Measurements from ENCODE around the gene RIN3. TPM values are rescaled to one million over a fixed set of nuclear protein-coding genes. Genes with fewer than 3 reads are reported as not detected.

The RIN3 gene
- total and polyA plus RNA-seq, 2 of the 4 experiments (the other 2 are of a cell fraction) = 2.5 to 11.1 TPM

- H3K4ac ChIP-seq (ENCODE audit: low read depth, low read length) = no peak overlapping the region
- H2AK5ac ChIP-seq (ENCODE audit: low read depth, low read length) = peak overlapping the region; percentile 35; the same call in 1 of the 2 replicates
- ChIA-PET CTCF (interaction anchor here (1.4 kb wide), 1 partner anchor 10 kb away, joined by 4 read pairs; no protein-coding TSS in a partner anchor), POLR2A (ENCODE audit: unreplicated experiment) (no interaction called here)
- dilution Hi-C loops (cut with HindIII; ENCODE audit: low sequenced_read_pairs, unreplicated experiment) (no loop called here), in situ Hi-C loops (cut with MboI; ENCODE audit: low sequenced_read_pairs) (no loop called here), intact Hi-C loops (cut with micrococcal nuclease) (no loop called here)
- peaks cover 9% of the 10 kb centered on the region for H3K36me3 ChIP-seq (ENCODE audit: control insufficient read depth, insufficient read depth, low read length)
- 83% methylated on average over 1 of the region's 10 CpGs; no CpG with 5 or more reads in 1 of the 2 experiments for WGBS, 2 experiments (ENCODE audit: extremely low coverage in 2 of 2, insufficient read length in 1 of 2)
- H3K27ac ChIP-seq (ENCODE audit: insufficient read depth, low read length) = no peak overlapping the region
- H3K9me1 ChIP-seq (ENCODE audit: insufficient read depth, low read length) = peaks cover 16% of the 10 kb centered on the region; the same call in 1 of the 2 replicates
- no peak overlapping the region for H3K4me2 ChIP-seq (ENCODE audit: low read depth, low read length)
- no peaks in the 10 kb centered on the region for H4K20me1 ChIP-seq (ENCODE audit: insufficient read depth, low read length)
- no peak overlapping the region for H4K91ac ChIP-seq (ENCODE audit: insufficient read depth, low read depth, low read length)
- TF ChIP-seq CHD1 (IDR thresholded peaks at IDR 0.05; ENCODE audit: low read depth, low read length) = no peak
- no peak for TF ChIP-seq RCOR1 (IDR thresholded peaks at IDR 0.05; ENCODE audit: insufficient replicate concordance, low read length)
- TF ChIP-seq FOS (IDR thresholded peaks at IDR 0.05; ENCODE audit: low read depth, low read length) = no peak
- TF ChIP-seq POLR2A (IDR thresholded peaks at IDR 0.05; ENCODE audit: low read depth, low read length) = no peak
- TF ChIP-seq MAFK (IDR thresholded peaks at IDR 0.05; ENCODE audit: low read depth, low read length) = no peak
- no peak for TF ChIP-seq USF2 (IDR thresholded peaks at IDR 0.05; ENCODE audit: low read depth, low read length)
- no peak for TF ChIP-seq MAZ (IDR thresholded peaks at IDR 0.05; ENCODE audit: borderline replicate concordance, low read depth, low read length)
- TF ChIP-seq CEBPB (IDR thresholded peaks at IDR 0.05; ENCODE audit: low read depth, low read length) = no peak
- no peak for TF ChIP-seq MXI1 (IDR thresholded peaks at IDR 0.05; ENCODE audit: borderline replicate concordance, low read depth, low read length)
- TF ChIP-seq RFX5 (IDR thresholded peaks at IDR 0.05; ENCODE audit: low read depth, low read length) = no peak
- no peak for TF ChIP-seq SMC3 (IDR thresholded peaks at IDR 0.05; ENCODE audit: low read depth, low read length)
- TF ChIP-seq NFE2L2 (IDR thresholded peaks at IDR 0.05; ENCODE audit: low read depth, low read length) = no peak
- no peak for TF ChIP-seq ELK1 (IDR thresholded peaks at IDR 0.05; ENCODE audit: borderline replicate concordance, low read depth, low read length)
- TF ChIP-seq BHLHE40 (IDR thresholded peaks at IDR 0.05; ENCODE audit: low read depth, low read length) = no peak
- TF ChIP-seq RAD21 (IDR thresholded peaks at IDR 0.05; ENCODE audit: low read length) = no peak
- TF ChIP-seq CTCF (conservative IDR thresholded peaks at IDR 0.05; ENCODE audit: low read depth, low read length) = no peak
- no peak overlapping the region for H3K14ac ChIP-seq (replicated peaks; ENCODE audit: low read depth, low read length)
- DNase-seq = no peak
- H3K4me3 ChIP-seq (ENCODE audit: insufficient read depth, low read depth, low read length) = no peak overlapping the region
- H2AFZ ChIP-seq (replicated peaks; ENCODE audit: low read length, poor library complexity) = no peak overlapping the region
- H3K56ac ChIP-seq (ENCODE audit: extremely low read depth, insufficient read depth, low read length) = no peak overlapping the region
- H4K5ac ChIP-seq (ENCODE audit: low read depth, low read length) = no peak overlapping the region
- no peak overlapping the region for H2BK120ac ChIP-seq (ENCODE audit: low read depth, low read length)
- no peak overlapping the region for H3K23ac ChIP-seq (ENCODE audit: low read depth, low read length)
- peaks cover 8 to 46% of the 10 kb centered on the region in 2 experiments; a peak in 3 of 4 replicates for H3K79me1 ChIP-seq (ENCODE audit: low read depth in 1 of 2, low read length in 2 of 2)
- H3K9ac ChIP-seq (ENCODE audit: low read depth, low read length) = no peak overlapping the region
- H2AK9ac ChIP-seq (replicated peaks; ENCODE audit: low read depth, low read length, poor library complexity) = no peak overlapping the region
- no peak overlapping the region for H3K18ac ChIP-seq (ENCODE audit: low read depth, low read length)
- H2BK20ac ChIP-seq (ENCODE audit: low read depth, low read length) = peak overlapping the region; percentile 10; the same call in 1 of the 2 replicates
- H3K9me3 ChIP-seq (ENCODE audit: control insufficient read depth, insufficient read depth, low read length) = no peaks in the 10 kb centered on the region
- no TSS peak for BruUV-seq (replicated peaks)
- ATAC-seq (ENCODE audit: low read depth) = no peak
- no peak overlapping the region for H4K8ac ChIP-seq (ENCODE audit: low read depth in 2 of 2, low read length in 2 of 2)
- no peak overlapping the region for H2BK5ac ChIP-seq (ENCODE audit: low read depth, low read length, poor library complexity, severe bottlenecking)
- no peak overlapping the region for H2BK15ac ChIP-seq (ENCODE audit: low read depth, low read length)
- H3K4me1 ChIP-seq (ENCODE audit: control insufficient read depth, insufficient read depth, low read length) = peaks cover 9% of the 10 kb centered on the region
- H3K27me3 ChIP-seq (ENCODE audit: control insufficient read depth, insufficient read depth, low read length) = no peaks in the 10 kb centered on the region
These were observed 100.2 kb downstream of the RIN3 start for GRCh38 chr14:92613681-92614260.
